MM.1S (cell line): ENCODE measurements around the gene ZKSCAN4.

Experiments
- EZH2 ChIP-seq: fragments of 300-600 bp; sonication (generic); optimal IDR thresholded peaks from 2 replicates; pipeline ENCODE3; 2017; ENCODE audit warnings: low read depth, mild to moderate bottlenecking, antibody characterized with exemption, low read length, mixed read lengths
- EZH2phosphoT487 ChIP-seq: fragments of 300-600 bp; sonication (generic); IDR thresholded peaks from 2 replicates; pipeline ENCODE4 v1.6.1; 2018; ENCODE audit warnings: antibody characterized with exemption, low read length
- TF ChIP-seq, protein P1 (sequence below): fragments of 300-600 bp; sonication (generic); IDR thresholded peaks from 2 replicates; pipeline ENCODE4 v1.5.1; 2016; ENCODE audit warnings: antibody characterized with exemption, low read length, mixed read lengths

DNA sequence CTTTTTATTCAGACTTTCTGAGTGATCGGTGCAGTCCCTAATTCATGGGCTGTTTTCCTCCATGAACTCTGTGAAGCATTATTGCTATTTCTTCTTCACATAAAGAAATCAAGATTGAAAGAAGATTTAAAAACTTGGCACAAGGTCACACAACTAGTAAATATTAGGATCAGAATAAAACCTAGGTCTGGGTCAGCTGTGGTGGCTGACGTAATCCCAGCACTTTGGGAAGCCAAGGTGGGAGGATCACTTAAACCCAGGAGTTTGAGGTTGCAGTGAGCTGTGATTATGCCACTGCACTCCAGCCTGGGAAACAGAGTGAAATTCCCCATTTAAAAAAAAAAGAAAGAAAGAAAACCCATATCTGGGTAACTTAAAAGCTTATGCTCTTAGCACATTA, 25.6 kb downstream of the ZKSCAN4 start:
- TF ChIP-seq, protein P1, sequence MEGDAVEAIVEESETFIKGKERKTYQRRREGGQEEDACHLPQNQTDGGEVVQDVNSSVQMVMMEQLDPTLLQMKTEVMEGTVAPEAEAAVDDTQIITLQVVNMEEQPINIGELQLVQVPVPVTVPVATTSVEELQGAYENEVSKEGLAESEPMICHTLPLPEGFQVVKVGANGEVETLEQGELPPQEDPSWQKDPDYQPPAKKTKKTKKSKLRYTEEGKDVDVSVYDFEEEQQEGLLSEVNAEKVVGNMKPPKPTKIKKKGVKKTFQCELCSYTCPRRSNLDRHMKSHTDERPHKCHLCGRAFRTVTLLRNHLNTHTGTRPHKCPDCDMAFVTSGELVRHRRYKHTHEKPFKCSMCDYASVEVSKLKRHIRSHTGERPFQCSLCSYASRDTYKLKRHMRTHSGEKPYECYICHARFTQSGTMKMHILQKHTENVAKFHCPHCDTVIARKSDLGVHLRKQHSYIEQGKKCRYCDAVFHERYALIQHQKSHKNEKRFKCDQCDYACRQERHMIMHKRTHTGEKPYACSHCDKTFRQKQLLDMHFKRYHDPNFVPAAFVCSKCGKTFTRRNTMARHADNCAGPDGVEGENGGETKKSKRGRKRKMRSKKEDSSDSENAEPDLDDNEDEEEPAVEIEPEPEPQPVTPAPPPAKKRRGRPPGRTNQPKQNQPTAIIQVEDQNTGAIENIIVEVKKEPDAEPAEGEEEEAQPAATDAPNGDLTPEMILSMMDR = no peak
- no peak for TF ChIP-seq EZH2
- no peak for TF ChIP-seq EZH2phosphoT487
